GM19043 (cell line): ENCODE measurements around the gene KCNIP2.
"Not testable (repeated sequence)": the region's sequence is repeated elsewhere in the genome, so short reads cannot be mapped to it uniquely, and the experiment has no call there.

Source experiments
- ATAC-seq: cut with Tn5 transposase; IDR thresholded peaks from one replicate; pipeline ENCODE4 v1.9.1; 2021; ENCODE audit warnings: low read depth; ENCODE audit not compliant: unreplicated experiment

Gene KCNIP2

DNA sequence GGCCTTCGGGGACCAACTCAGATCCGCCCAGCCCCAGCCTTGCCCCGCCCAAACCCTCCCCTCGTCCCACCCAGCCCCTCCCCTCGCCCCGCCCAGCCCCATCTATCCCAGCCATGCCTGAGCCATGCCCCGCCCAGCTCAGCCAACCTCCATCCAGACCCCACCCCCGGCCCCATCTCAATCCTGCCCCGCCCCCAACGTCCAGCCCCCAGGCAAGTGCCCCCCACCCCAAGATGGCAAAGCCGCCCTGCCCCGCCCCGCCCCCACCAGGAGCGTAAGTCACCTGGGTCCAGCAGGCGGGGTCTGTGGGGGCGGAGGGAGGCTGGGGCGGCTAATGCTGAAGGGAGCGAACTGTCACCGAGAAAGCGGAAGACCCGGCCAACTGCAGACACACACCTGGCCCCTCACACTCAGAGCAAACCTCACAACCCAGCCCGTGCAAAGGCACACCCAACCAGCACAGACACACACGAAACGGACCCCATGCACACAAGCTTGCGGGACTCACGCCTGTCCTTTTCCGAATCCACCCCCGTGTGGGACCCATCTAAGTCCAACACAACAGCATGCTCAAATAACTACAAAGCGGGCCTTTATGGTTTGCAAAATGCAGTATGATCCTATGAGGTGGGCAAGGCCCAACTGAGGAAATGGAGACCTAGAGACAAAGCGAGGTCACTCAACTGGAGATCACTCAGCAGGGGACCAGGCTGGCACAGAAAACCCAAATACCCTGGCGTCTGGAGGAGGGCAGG is 13.9 kb downstream of the KCNIP2 start:
- ATAC-seq = peak; percentile 27

DNA sequence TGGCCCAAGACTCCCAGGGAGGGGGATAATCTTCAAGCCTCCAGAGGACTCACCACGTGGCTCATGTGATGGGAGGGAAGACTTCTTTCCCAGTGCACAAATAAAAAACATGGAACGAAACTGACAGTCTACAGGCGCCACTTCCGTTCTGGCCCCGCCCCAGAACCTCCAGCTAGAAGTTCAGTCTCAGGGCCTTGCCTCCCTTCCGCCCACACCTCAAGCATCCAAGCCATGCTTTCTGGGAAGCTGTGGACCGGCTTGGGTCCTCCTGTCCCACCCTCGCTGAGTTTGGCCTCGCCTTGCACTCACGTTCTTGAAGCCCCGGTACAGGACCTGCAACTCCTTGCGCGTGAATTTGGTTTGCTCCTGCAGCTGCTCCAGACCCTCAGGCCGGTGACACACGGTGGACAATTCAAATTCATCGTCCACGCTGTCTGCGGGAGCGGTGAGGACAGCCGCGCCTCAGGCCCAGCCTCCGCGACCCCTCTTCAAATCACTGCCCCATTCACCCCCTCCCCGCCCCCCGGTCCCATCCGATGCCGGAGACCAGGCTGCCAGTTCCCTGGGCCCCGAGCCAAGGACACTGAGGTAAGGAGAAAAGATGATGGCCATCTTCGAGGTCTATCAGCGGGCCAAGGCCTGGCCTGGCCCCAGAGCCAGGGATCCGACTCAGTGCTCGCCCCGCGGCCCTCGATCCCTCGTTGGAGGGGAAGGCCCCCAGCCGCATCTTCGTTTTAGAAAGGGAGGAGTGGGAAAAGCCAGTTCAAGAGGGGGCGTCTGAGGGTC is 14.6 kb downstream of the KCNIP2 start:
- no peak for ATAC-seq

- ATAC-seq = no peak
Observed at GRCh38 chr10:101827919-101828600, 15.5 kb downstream of the KCNIP2 start.

DNA sequence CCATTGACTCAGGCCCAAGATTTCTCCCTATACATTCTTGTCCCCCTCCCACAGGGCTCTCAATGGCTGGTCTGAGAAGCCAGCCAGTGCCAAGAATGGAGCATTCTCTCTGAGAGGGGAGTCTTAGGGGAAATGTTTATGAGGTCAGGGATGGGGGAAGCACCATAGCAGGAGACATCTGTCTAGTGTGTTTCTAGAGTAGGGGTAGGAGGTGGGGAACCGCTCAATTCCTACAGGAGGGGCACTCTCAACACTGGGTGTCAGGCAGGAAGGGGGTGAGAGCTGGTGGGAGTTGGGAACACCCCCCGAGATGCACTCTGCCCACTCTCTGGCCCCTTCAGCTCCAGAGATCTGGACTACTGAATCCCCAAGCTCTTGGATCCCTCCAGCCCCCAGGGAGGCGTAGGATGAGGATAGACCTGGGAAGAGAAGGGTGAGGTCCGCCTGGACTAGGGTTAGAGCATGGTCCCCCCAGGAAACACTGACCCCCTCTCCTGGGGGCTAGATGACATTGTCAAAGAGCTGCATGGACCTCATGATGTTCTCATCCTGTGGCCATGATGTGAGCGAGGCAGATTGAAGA is 16.7 kb downstream of the KCNIP2 start:
- ATAC-seq = no peak

DNA sequence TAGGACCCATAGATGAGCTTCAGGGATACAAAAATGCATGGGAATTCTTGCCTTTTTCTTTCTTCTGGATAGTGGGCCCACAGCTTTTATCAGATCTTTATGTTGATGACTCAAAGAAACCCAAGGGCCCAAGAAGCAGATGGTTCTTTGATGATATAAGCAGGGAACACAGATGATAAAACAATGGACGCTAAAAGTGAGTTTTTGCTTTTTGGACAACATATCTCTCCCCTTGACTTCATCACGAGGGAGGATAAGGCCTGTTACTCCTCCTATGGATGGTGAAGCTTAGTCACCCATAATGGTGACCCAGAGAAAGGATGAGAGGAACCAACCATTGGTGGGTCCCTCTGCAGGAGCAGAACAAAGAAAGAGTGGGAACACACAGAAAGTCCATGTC is 18.9 kb downstream of the KCNIP2 start:
- no peak for ATAC-seq

- ATAC-seq = no peak
Observed at GRCh38 chr10:101818872-101819633, 24.5 kb downstream of the KCNIP2 start.

DNA sequence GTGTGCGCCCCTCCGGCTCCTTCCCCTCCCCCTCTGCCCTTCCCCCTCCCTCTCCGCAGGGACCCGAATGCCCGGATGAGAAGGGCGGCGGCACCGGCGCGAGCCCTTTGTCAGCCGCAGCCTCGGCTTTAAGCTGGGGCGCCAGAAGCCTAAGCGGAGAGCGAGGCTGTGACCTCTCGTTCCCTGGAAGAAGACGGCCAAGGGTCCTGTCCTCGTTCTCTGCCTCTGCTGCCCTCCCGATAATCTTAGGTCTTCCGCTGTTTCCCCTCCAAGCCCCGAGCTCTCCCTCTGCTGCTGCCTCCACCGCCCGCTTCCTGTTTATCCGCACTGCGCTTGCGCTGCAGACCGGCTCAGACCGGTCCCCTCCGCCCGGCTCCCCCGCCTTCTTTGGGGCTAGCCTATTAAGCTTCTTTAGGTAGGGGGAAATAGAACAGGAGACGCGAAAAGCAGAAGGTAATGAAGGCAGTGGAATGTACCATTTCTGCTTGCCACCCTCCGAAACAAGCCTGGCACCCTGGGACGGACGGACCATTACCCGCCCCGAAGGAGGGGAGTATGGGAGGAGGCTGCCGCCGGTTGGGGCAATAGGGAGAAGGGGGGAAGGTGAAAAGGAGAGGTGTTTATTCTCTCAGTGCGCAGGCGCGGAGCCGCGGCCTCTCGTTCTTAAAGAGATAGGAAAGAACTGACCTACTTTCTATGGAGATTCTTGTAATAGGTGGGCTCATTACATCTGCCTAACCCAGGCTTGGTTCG is 25.3 kb downstream of the KCNIP2 start, which contains the start of gene OGA:
OGA (minus strand) TSS at position 326 of the 753 bp plus-strand sequence. CDS start 422 bp downstream, outside the sequence.
- ATAC-seq = peak; percentile 88

DNA sequence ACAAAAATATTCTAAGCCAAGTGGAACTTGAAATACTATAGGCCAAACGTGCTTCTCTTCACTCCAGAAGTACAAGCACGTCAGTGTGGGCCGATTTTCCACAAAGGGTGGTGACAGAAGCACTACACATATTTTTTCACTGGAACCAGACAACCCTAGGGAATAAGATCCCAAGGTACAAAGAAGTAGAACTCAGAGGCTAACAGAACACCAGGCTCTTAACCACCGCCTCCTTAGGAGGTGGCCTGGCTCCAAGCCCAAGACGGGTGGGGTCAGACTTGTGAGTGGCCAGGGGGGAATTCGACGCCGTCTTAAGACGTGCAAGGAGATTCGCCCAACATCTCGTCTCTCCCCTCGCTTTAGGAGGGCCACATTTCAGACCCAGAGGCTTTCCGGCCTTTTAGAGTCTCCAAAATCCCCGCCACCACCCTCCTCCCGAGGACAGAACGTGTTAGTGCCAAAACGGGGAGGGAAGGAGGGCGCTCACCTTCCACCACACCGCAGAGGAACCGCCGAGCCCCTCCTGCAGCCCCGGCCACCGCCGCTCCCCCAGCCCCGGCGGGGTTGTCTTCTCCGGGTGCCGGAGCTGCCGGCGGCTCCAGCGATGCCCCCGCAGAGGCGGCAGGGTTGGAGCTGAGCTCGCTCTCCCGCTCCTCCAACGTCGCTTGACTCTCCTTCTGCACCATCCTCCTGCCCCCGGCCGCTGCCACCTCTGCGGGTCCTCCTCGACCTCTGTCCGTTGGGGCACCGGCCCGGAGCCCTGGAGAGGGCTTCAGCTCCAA is 26.1 kb downstream of the KCNIP2 start:
- ATAC-seq = no peak

DNA sequence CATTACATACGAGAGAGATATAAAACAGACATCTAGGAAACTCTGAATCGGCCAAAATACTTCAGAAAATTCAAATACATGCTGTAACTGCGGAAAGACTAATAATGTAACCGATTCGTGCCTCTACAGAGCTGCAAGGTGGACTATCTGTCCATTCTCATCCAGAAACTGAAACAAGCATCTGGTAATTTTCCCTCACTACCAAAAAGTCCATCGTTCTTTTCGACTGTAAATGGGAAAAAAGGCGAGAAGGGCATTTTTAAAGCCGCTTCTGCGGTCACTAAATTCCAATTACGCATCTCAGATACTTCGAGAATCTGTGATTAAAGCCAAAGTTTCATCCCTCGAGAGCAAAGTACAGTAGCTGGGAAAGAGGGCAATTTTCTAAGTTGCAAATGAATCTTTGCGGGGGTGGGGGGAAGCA is 26.7 kb downstream of the KCNIP2 start:
- ATAC-seq = no peak

- no peak for ATAC-seq
Observed at GRCh38 chr10:101816376-101816775, 27.2 kb downstream of the KCNIP2 start.

DNA sequence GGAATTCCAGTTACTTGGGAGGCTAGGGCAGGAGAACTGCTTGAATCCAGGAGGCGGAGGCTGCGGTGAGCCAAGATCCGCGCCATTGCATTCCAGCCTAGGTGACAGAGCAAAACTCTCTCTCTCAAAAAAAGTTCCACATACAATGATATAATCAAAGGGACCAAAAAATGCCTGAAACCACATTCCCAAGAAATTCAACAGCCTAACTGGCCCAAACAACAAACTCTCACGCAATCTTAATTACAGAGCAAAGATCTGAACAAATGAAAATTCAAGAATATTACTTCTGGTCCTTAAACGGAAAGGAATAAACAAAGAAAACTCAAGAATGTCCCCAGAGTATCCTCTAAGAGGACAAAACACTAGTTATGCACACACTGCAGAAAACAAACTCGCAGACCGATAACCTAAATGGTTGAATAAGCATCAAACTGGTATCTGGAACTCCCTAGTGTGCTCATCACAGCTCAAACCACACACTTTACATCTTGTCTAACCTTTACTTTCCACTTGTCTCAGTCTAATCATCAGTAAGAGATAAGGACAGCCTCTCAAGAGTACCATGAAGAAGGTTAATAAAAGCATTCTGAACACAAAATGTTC is 29.0 kb downstream of the KCNIP2 start:
- ATAC-seq = no peak

DNA sequence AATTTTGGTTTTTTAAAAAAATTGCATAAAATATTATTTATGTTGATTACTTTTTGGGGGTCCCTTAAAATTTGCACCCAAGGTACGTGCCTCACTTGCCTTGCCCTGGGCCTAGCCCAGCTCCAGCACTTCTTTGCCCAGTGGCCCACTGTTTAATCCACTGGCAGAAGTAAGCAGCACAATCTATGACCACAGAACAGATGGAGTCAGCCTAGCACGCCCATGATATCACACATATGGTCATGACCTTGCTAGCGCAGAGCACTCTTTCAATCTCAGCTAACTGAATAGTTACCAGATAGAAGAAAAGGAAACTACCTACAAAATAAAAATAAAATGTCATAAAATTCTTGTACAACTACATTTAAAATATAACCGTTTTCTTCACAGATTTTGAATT is 31.0 kb downstream of the KCNIP2 start:
- ATAC-seq = no peak

DNA sequence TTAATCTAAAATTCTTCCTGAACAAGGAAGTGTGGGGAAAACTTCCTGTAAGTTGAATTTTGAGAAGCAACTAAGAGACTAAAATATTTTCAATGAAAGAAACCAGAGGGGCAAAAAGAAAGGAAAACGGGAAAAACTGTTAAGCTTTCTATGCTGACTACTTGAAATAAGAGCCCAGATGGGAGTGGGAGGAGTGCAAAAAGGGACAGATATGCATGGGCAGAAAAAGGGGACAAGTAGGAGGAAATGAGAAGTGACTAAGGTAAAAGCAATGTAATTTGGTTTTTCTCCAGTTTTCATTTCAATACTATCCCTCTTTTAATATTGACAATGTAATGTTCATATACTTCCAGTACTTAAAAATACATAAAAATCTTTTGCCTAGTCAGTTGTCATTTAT is 36.4 kb downstream of the KCNIP2 start:
- no peak for ATAC-seq

- ATAC-seq = no peak
Observed at GRCh38 chr10:101803511-101803910, 40.1 kb downstream of the KCNIP2 start.

GRCh38 chr10:101797403-101798059 is 46.1 kb downstream of the KCNIP2 start:
- no peak for ATAC-seq

GRCh38 chr10:101793526-101793925 is 50.1 kb downstream of the KCNIP2 start:
- ATAC-seq = no peak

DNA sequence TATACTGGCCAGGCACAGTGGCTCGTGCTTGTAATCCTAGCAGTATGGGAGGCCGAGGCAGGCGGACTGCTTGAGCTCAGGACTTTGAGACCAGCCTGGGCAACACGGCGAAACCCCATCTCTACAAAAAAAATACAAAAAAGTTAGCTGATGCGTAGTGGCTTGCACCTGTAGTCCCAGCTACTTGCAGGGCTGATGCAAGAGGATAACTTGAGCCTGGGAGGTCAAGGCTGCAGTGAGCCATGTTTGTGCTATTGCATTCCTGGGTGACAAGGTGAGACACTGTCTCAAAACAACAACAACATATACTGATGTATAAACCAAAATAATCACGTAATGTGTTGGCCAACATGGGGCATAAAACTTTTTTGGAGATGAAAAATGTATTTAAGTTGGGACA is 53.9 kb downstream of the KCNIP2 start:
- ATAC-seq = no peak

DNA sequence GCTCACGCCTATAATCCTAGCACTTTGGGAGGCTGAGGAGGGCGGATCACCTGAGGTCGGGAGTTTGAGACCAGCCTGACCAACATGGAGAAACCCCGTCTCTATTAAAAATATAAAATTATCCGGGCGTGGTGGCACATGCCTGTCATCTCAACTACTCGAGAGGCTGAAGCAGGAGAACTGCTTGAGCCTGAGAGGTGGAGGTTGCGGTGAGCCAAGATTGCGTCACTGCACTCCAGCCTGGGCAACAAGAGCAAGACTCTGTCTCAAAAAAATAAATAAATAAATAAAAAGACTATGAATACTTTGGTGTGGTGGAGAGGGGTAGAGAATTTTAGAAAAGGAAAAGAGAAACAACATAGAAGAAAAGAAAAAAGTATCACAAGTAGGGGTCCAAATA is 54.4 kb downstream of the KCNIP2 start:
- not testable (repeated sequence) for ATAC-seq
